Measurements from ENCODE around the gene NKAIN4. TPM values are rescaled to one million over a fixed set of nuclear protein-coding genes. Genes with fewer than 3 reads are reported as not detected.

NKAIN4 gene
- total RNA-seq, 2 experiments from 2014 or later: not detected

DNA sequence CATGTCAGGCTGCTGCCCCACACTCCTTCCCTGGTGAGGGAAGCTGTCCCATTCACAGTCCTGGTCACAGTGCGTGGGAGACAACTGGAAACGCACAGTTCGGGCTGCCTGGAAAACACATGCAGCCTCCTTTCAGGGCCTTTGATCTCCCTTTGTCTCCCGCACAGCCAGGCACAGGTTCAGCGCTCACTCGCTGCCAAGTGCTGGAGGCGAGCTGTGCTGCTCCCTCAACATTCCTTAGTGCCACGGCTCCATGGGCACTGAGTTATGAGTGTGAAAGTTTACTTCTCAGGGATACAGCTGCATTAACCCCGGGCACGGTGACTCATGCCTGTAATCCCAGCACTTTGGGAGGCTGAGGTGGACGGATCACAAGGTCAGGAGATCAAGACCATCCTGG lies 47.4 kb downstream of the NKAIN4 start:
- ChIA-PET CTCF (interaction anchor here (1.4 kb wide), 1 partner anchor 16 kb away, joined by 6 read pairs; no protein-coding TSS in a partner anchor), POLR2A (no interaction called here)
- Mint-ChIP-seq H3K27ac (no peak overlapping the region), H3K36me3 (ENCODE audit: low read depth) (peaks cover 33% of the 10 kb centered on the region), H3K9me3 (ENCODE audit: insufficient read depth) (no peaks in the 10 kb centered on the region), H3K27me3 (ENCODE audit: low read depth) (no peaks in the 10 kb centered on the region), H3K4me1 (ENCODE audit: low read depth) (peaks cover 9% of the 10 kb centered on the region), H3K4me3 (no peak overlapping the region)
- ATAC-seq (no peak), DNase-seq (no peak)

DNA sequence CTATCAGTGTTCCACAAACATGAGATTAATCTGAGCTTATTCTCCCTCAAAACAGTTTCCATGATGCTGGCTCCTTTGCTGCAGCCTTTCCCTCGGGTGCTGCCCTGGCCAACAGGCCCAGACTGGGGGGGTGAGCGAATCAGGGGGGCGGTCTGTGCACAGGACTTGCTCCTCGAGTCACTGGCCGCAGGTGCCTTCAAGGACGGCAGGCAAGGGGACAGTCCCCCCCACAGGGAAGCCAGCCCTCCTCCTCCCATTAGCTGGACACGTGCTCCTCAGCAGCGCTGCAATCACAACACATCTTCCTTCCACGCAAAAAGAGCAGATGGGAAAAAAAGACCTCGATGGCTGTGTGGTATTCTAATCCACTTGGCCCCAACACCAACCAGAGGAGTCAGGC lies 48.4 kb downstream of the NKAIN4 start:
- Mint-ChIP-seq H3K4me3 (no peak overlapping the region), H3K9me3 (ENCODE audit: insufficient read depth) (no peaks in the 10 kb centered on the region), H3K36me3 (ENCODE audit: low read depth) (peaks cover 37% of the 10 kb centered on the region), H3K27ac (no peak overlapping the region), H3K27me3 (ENCODE audit: low read depth) (no peaks in the 10 kb centered on the region), H3K4me1 (ENCODE audit: low read depth) (peaks cover 8% of the 10 kb centered on the region)
- ChIA-PET POLR2A (interaction anchor here (0.6 kb wide), 1 partner anchor 11 kb away, joined by 3 read pairs; no protein-coding TSS in a partner anchor), CTCF (interaction anchor here (1.4 kb wide), 1 partner anchor 17 kb away, joined by 6 read pairs; no protein-coding TSS in a partner anchor)
- ATAC-seq (no peak), DNase-seq (no peak)

- POLR2A ChIA-PET: no interaction called here
- peaks cover 32% of the 10 kb centered on the region for H3K36me3 Mint-ChIP-seq (ENCODE audit: low read depth)
- ATAC-seq (no peak), DNase-seq (no peak)
- H3K27ac Mint-ChIP-seq: no peak overlapping the region
- H3K27me3 Mint-ChIP-seq (ENCODE audit: low read depth): no peaks in the 10 kb centered on the region
- H3K4me3 Mint-ChIP-seq: no peak overlapping the region
- H3K4me1 Mint-ChIP-seq (ENCODE audit: low read depth): peaks cover 4% of the 10 kb centered on the region
- H3K9me3 Mint-ChIP-seq (ENCODE audit: insufficient read depth): no peaks in the 10 kb centered on the region
- CTCF ChIA-PET: interaction anchor here (2.8 kb wide), 1 partner anchor 19 kb away, joined by 10 read pairs; no protein-coding TSS in a partner anchor
These were observed 49.9 kb downstream of the NKAIN4 start for GRCh38 chr20:63204362-63204761.

DNA sequence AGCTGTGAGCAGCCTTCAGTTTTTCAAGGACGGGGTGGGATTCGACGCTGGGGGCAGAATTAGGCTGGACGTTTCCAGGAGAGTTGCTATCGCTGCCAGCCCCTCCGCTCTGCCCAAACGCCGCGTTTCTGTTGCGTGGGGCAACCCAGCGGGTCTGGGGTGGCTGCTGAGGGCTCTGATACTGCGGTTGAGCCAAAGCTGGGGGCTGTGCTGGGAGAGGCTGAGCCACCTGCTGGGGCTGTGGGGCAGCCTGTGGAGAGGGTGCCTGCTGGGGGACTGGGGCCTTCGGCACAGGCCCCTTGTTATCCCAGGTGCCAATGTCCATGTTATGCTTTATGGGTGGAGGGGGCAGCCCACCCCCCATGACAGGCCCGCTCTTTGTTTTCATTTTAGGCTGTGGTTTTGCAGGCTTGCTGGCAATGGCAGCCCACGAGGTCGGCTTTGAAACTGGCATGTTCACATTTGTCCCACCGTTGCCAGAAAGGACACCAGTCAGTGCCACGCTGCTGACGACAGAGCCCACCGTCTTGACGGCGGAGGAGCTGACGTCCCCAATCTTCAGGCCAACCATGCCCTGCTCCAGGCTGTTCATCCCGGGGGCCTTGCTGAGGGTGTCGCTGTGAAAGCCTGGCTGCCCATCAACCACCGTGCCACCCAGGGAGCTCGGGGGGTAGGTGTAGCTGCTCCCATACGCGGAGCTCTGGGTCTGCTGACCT lies 51.3 kb downstream of the NKAIN4 start:
- H3K27ac Mint-ChIP-seq: no peak overlapping the region
- ATAC-seq (no peak), DNase-seq (no peak)
- peaks cover 4% of the 10 kb centered on the region for H3K4me1 Mint-ChIP-seq (ENCODE audit: low read depth)
- H3K4me3 Mint-ChIP-seq: no peak overlapping the region
- ChIA-PET CTCF (interaction anchor here (0.7 to 2.8 kb wide), 2 partner anchors 20 to 113 kb away, joined by 3 to 10 read pairs; no protein-coding TSS in a partner anchor), POLR2A (no interaction called here)
- no peaks in the 10 kb centered on the region for H3K9me3 Mint-ChIP-seq (ENCODE audit: insufficient read depth)
- peaks cover 31% of the 10 kb centered on the region for H3K36me3 Mint-ChIP-seq (ENCODE audit: low read depth)
- no peaks in the 10 kb centered on the region for H3K27me3 Mint-ChIP-seq (ENCODE audit: low read depth)

DNA sequence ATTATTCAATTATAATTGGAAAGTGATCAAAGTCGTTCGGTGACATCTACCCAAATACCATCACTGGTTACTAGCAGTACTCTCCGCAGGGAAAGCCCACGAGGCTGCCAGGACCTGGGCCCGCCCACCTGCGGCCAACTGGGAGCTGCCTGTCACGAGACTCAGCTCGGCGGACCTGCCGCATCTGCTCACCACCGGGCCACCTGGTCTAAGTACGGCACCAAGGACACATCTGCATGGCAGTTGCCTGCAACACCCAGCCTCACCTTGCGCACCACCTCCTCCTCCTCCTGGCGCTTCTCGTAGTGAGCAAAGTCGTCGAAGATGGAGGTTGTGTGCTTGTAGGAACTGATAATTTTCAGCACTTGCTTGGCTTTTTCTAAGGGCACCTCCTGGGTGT lies 52.2 kb downstream of the NKAIN4 start:
- Mint-ChIP-seq H3K4me3 (no peak overlapping the region), H3K4me1 (ENCODE audit: low read depth) (peaks cover 12% of the 10 kb centered on the region), H3K9me3 (ENCODE audit: insufficient read depth) (no peaks in the 10 kb centered on the region), H3K27me3 (ENCODE audit: low read depth) (no peaks in the 10 kb centered on the region), H3K27ac (no peak overlapping the region), H3K36me3 (ENCODE audit: low read depth) (peaks cover 33% of the 10 kb centered on the region)
- ChIA-PET CTCF (no interaction called here), POLR2A (no interaction called here)
- no peak for DNase-seq
- no peak for ATAC-seq

DNA sequence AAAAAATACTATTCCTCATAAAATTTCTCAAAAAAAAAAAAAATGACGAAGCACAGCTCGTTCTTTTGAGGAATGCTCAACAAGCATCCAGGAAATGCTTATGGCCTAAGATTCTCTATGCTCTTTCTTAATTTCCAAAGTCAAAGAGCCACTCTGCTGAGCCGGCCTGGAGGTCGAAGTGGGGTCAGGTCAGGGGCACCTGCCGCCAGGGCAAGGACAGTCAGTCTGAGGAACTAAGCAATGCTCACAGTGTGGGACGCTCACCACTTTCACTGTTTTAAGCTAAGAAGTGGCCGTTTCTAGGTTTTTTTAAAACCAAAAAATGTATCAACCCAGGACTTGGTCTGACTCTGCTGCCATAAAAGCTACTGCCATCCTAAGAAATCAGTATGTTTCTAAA lies 55.7 kb downstream of the NKAIN4 start:
- no peak overlapping the region for H3K4me3 Mint-ChIP-seq
- H3K27ac Mint-ChIP-seq: no peak overlapping the region
- ChIA-PET CTCF (interaction anchor here (2.1 kb wide), 2 partner anchors 15 to 24 kb away, joined by 5 to 10 read pairs; no protein-coding TSS in a partner anchor), POLR2A (no interaction called here)
- H3K9me3 Mint-ChIP-seq (ENCODE audit: insufficient read depth): no peaks in the 10 kb centered on the region
- ATAC-seq: no peak
- H3K36me3 Mint-ChIP-seq (ENCODE audit: low read depth): peaks cover 40% of the 10 kb centered on the region
- no peak for DNase-seq
- H3K27me3 Mint-ChIP-seq (ENCODE audit: low read depth): no peaks in the 10 kb centered on the region
- H3K4me1 Mint-ChIP-seq (ENCODE audit: low read depth): peaks cover 8% of the 10 kb centered on the region

DNA sequence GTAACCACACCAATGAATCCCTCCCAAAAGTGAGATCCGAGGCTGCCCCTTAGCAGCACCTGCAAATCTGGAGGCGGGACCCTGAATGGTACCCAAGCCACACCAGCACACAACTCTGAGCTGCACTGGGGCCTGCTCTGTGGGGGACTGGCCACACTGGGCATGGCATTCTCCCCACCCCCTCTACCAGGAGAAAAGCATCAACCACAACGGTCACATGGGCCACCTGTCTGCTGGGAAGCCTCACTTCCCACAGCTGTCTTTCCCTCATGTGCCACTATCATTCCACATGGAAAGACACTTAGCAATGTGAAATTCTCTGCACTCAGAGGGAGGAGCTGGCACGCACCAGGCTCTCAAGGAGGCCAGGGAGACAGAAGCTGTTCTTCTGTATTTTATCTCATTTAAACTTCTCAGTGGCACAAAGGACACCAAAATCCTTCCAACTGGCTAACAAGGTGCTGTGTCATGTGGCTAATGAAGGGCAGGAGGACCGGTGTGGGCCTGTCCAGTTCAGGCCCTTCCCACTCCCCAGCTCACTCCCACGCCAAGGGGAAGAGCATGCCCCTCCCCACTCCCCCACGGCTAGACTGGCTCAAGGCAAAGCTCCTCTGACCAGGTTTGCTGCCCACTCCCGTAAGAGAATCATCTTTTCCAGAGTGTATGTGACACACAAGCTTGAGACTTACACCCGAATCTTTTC lies 57.3 kb downstream of the NKAIN4 start:
- Mint-ChIP-seq H3K4me1 (ENCODE audit: low read depth) (peaks cover 8% of the 10 kb centered on the region), H3K9me3 (ENCODE audit: insufficient read depth) (no peaks in the 10 kb centered on the region), H3K27ac (peak overlapping the region; percentile 34), H3K36me3 (ENCODE audit: low read depth) (peaks cover 36% of the 10 kb centered on the region), H3K4me3 (no peak overlapping the region), H3K27me3 (ENCODE audit: low read depth) (no peaks in the 10 kb centered on the region)
- ATAC-seq: no peak
- no peak for DNase-seq
- CTCF ChIA-PET: interaction anchor here (2.1 kb wide), 1 partner anchor 26 kb away, joined by 10 read pairs; no protein-coding TSS in a partner anchor
- POLR2A ChIA-PET: no interaction called here

DNA sequence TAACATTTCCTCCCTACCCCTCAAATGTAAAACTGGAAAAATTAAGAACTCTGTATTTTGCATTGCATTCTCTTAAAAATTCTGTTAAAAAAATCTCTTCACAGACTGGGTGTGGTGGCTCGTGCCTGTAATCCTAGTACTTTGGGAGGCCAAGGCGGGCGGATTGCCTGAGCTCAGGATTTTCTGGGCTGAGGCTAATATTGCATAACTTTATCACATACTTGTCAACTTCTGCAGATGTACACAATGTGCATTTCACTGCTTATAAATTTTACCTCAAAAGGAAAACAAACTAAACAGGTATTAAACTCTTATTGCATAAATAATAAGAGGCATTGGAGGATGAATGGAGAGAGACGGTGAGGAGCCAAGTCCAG lies 59.5 kb downstream of the NKAIN4 start:
- no peak for DNase-seq
- H3K9me3 Mint-ChIP-seq (ENCODE audit: insufficient read depth): no peaks in the 10 kb centered on the region
- ATAC-seq: no peak
- H3K4me3 Mint-ChIP-seq: no peak overlapping the region
- POLR2A ChIA-PET: no interaction called here
- H3K4me1 Mint-ChIP-seq (ENCODE audit: low read depth): peaks cover 8% of the 10 kb centered on the region
- H3K36me3 Mint-ChIP-seq (ENCODE audit: low read depth): peaks cover 25% of the 10 kb centered on the region
- H3K27me3 Mint-ChIP-seq (ENCODE audit: low read depth): no peaks in the 10 kb centered on the region
- H3K27ac Mint-ChIP-seq: no peak overlapping the region
- CTCF ChIA-PET: no interaction called here

GRCh38 chr20:63194007-63194796 lies 60.1 kb downstream of the NKAIN4 start:
- ATAC-seq: no peak
- POLR2A ChIA-PET: no interaction called here
- Mint-ChIP-seq H3K4me3 (no peak overlapping the region), H3K4me1 (ENCODE audit: low read depth) (peaks cover 8% of the 10 kb centered on the region), H3K27ac (no peak overlapping the region), H3K27me3 (ENCODE audit: low read depth) (no peaks in the 10 kb centered on the region), H3K36me3 (ENCODE audit: low read depth) (peaks cover 22% of the 10 kb centered on the region), H3K9me3 (ENCODE audit: insufficient read depth) (no peaks in the 10 kb centered on the region)
- DNase-seq: no peak
- CTCF ChIA-PET: no interaction called here

DNA sequence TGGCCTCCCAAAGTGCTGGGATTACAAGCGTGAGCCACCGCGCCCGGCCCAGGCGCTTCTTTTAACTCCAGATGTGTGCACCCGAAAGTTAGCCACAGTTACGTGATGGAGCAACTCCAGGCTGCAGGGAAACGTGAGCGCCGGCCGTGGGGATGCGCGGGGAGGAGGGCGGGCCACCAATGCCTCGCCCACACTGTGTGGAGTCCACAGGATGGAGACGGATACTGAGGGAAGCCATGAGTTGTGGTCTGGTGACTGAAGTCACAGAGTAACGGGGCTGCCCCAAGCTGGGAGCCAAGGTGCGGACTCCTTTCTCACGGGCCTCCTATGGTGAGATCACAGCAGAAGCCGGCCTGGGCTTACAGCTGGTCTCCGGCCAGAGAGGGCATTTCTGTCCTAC lies 61.5 kb downstream of the NKAIN4 start:
- ChIA-PET CTCF (no interaction called here), POLR2A (no interaction called here)
- H3K27ac Mint-ChIP-seq: no peak overlapping the region
- DNase-seq: no peak
- no peaks in the 10 kb centered on the region for H3K9me3 Mint-ChIP-seq (ENCODE audit: insufficient read depth)
- H3K4me1 Mint-ChIP-seq (ENCODE audit: low read depth): peaks cover 5% of the 10 kb centered on the region
- H3K27me3 Mint-ChIP-seq (ENCODE audit: low read depth): no peaks in the 10 kb centered on the region
- peaks cover 21% of the 10 kb centered on the region for H3K36me3 Mint-ChIP-seq (ENCODE audit: low read depth)
- H3K4me3 Mint-ChIP-seq: no peak overlapping the region
- no peak for ATAC-seq

DNA sequence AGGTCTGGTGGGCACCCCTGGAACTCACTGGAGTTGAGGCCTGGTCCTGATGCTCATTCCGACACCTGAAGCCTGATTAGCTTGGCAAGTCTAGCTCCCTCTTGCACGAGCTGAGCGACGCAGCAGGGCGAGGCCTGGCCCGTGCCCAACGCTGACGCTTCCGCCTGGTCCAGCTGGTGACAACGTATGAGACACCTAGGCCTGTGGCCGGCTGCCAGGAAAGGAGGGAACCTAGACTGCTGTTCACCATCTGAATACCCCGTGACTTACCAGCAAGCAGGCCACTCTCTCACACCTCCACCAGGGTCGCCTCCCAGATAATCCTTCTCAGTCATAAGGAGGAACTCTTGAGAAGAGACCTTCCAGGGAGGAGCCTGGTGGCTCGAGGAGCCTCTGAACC lies 62.9 kb downstream of the NKAIN4 start:
- Mint-ChIP-seq H3K9me3 (ENCODE audit: insufficient read depth) (no peaks in the 10 kb centered on the region), H3K36me3 (ENCODE audit: low read depth) (peaks cover 12% of the 10 kb centered on the region), H3K4me1 (ENCODE audit: low read depth) (no peaks in the 10 kb centered on the region), H3K4me3 (no peak overlapping the region), H3K27ac (no peak overlapping the region), H3K27me3 (ENCODE audit: low read depth) (no peaks in the 10 kb centered on the region)
- POLR2A ChIA-PET: no interaction called here
- no peak for DNase-seq
- CTCF ChIA-PET: interaction anchor here (1.0 kb wide), 1 partner anchor 32 kb away, joined by 3 read pairs; no protein-coding TSS in a partner anchor
- ATAC-seq: no peak

GRCh38 chr20:63190828-63191227 lies 63.4 kb downstream of the NKAIN4 start:
- no peak for ATAC-seq
- H3K27ac Mint-ChIP-seq: no peak overlapping the region
- DNase-seq: no peak
- CTCF ChIA-PET: interaction anchor here (1.0 kb wide), 1 partner anchor 33 kb away, joined by 3 read pairs; no protein-coding TSS in a partner anchor
- H3K27me3 Mint-ChIP-seq (ENCODE audit: low read depth): no peaks in the 10 kb centered on the region
- POLR2A ChIA-PET: no interaction called here
- no peaks in the 10 kb centered on the region for H3K4me1 Mint-ChIP-seq (ENCODE audit: low read depth)
- H3K9me3 Mint-ChIP-seq (ENCODE audit: insufficient read depth): no peaks in the 10 kb centered on the region
- peaks cover 9% of the 10 kb centered on the region for H3K36me3 Mint-ChIP-seq (ENCODE audit: low read depth)
- no peak overlapping the region for H3K4me3 Mint-ChIP-seq
